ENCODE data around the gene EFCAB6. TPM values are rescaled to one million over a fixed set of nuclear protein-coding genes. Genes with fewer than 3 reads are reported as not detected.

EFCAB6 gene
- total and polyA plus RNA-seq, 10 of the 15 experiments (the other 5 are each of a cell fraction or from before 2014, with no cell fraction given) = 0.05 to 0.42 (median 0.19) TPM

- H3K4me3 ChIP-seq = no peak overlapping the region
- in situ Hi-C loops (cut with MboI) (no loop called here), intact Hi-C loops (cut with micrococcal nuclease; ENCODE audit: unreplicated experiment) (no loop called here)
- CTCF ChIA-PET = interaction anchor here (0.7 kb wide), 1 partner anchor 1426 kb away, joined by 3 read pairs; no protein-coding TSS in a partner anchor
- no peaks in the 10 kb centered on the region for H4K20me1 ChIP-seq (ENCODE audit: control insufficient read depth, insufficient read depth)
- H3K79me2 ChIP-seq (ENCODE audit: control insufficient read depth, insufficient read depth, low read length) = no peaks in the 10 kb centered on the region
- SMC1A ChIA-PET (ENCODE audit: uncharacterized antibody, unreplicated experiment) = no interaction called here
- TF ChIP-seq RFX5 (IDR thresholded peaks at IDR 0.05; ENCODE audit: low read depth, low read length) (no peak), SUZ12 (IDR thresholded peaks at IDR 0.05; ENCODE audit: unreplicated experiment) (no peak), ATF3 (IDR thresholded peaks at IDR 0.05; ENCODE audit: borderline replicate concordance, extremely low read depth, low read depth, low read length) (no peak), CUX1 (IDR thresholded peaks at IDR 0.05; ENCODE audit: insufficient replicate concordance, low read depth, low read length) (no peak), LARP7 (IDR thresholded peaks at IDR 0.05) (no peak), PAX5 (IDR thresholded peaks at IDR 0.05; ENCODE audit: borderline replicate concordance, low read depth, low read length) (no peak), STAT3 (IDR thresholded peaks at IDR 0.05; ENCODE audit: low read depth, low read length) (no peak), ZNF207 (IDR thresholded peaks at IDR 0.05; ENCODE audit: borderline replicate concordance) (no peak), YY1 (IDR thresholded peaks at IDR 0.05; ENCODE audit: low read depth, low read length) (no peak)
- TF ChIP-seq, protein P1, sequence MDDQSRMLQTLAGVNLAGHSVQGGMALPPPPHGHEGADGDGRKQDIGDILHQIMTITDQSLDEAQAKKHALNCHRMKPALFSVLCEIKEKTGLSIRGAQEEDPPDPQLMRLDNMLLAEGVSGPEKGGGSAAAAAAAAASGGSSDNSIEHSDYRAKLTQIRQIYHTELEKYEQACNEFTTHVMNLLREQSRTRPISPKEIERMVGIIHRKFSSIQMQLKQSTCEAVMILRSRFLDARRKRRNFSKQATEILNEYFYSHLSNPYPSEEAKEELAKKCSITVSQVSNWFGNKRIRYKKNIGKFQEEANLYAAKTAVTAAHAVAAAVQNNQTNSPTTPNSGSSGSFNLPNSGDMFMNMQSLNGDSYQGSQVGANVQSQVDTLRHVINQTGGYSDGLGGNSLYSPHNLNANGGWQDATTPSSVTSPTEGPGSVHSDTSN (IDR thresholded peaks at IDR 0.05; ENCODE audit: insufficient replicate concordance, low read depth, low read length) = no peak
- TF ChIP-seq, protein P2, sequence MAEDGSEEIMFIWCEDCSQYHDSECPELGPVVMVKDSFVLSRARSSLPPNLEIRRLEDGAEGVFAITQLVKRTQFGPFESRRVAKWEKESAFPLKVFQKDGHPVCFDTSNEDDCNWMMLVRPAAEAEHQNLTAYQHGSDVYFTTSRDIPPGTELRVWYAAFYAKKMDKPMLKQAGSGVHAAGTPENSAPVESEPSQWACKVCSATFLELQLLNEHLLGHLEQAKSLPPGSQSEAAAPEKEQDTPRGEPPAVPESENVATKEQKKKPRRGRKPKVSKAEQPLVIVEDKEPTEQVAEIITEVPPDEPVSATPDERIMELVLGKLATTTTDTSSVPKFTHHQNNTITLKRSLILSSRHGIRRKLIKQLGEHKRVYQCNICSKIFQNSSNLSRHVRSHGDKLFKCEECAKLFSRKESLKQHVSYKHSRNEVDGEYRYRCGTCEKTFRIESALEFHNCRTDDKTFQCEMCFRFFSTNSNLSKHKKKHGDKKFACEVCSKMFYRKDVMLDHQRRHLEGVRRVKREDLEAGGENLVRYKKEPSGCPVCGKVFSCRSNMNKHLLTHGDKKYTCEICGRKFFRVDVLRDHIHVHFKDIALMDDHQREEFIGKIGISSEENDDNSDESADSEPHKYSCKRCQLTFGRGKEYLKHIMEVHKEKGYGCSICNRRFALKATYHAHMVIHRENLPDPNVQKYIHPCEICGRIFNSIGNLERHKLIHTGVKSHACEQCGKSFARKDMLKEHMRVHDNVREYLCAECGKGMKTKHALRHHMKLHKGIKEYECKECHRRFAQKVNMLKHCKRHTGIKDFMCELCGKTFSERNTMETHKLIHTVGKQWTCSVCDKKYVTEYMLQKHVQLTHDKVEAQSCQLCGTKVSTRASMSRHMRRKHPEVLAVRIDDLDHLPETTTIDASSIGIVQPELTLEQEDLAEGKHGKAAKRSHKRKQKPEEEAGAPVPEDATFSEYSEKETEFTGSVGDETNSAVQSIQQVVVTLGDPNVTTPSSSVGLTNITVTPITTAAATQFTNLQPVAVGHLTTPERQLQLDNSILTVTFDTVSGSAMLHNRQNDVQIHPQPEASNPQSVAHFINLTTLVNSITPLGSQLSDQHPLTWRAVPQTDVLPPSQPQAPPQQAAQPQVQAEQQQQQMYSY (CRISPR knock-in tag; IDR thresholded peaks at IDR 0.05) = no peak
- TF ChIP-seq, protein P3, sequence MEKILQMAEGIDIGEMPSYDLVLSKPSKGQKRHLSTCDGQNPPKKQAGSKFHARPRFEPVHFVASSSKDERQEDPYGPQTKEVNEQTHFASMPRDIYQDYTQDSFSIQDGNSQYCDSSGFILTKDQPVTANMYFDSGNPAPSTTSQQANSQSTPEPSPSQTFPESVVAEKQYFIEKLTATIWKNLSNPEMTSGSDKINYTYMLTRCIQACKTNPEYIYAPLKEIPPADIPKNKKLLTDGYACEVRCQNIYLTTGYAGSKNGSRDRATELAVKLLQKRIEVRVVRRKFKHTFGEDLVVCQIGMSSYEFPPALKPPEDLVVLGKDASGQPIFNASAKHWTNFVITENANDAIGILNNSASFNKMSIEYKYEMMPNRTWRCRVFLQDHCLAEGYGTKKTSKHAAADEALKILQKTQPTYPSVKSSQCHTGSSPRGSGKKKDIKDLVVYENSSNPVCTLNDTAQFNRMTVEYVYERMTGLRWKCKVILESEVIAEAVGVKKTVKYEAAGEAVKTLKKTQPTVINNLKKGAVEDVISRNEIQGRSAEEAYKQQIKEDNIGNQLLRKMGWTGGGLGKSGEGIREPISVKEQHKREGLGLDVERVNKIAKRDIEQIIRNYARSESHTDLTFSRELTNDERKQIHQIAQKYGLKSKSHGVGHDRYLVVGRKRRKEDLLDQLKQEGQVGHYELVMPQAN (conservative IDR thresholded peaks at IDR 0.05) = no peak
- no peaks in the 10 kb centered on the region for H3K36me3 ChIP-seq (ENCODE audit: control insufficient read depth in 2 of 2, insufficient read depth in 2 of 2, low read length in 1 of 2)
- FAIRE-seq (no peak), ATAC-seq (no peak), DNase-seq (ENCODE audit: low read depth, low spot score) (no peak)
- 3% methylated on average over 2 of the region's 2 CpGs for WGBS (ENCODE audit: insufficient coverage, insufficient replicate concordance, low lambda C conversion rate, missing lambda C conversion rate)
- no TSS peak for BruUV-seq (replicated peaks)
- no peak overlapping the region for H3K4me2 ChIP-seq (ENCODE audit: control insufficient read depth, insufficient read depth)
- H2AFZ ChIP-seq (ENCODE audit: control insufficient read depth, low read depth, low read length) = no peak overlapping the region
- POLR2A ChIA-PET = no interaction called here
- H3K9me3 ChIP-seq (replicated peaks; ENCODE audit: control insufficient read depth, insufficient read depth, low read length) = no peaks in the 10 kb centered on the region; the same call in 2 of the 3 replicates
- H3K9ac ChIP-seq (ENCODE audit: control insufficient read depth, insufficient read depth, low read length) = no peak overlapping the region
- RAD21 ChIA-PET (ENCODE audit: unreplicated experiment) = no interaction called here
- H3K27me3 ChIP-seq (replicated peaks in 1 of 2; ENCODE audit: control insufficient read depth in 2 of 2, insufficient read depth in 2 of 2, low read length in 1 of 2) = no peaks in the 10 kb centered on the region
- H3K27ac ChIP-seq (ENCODE audit: control insufficient read depth, insufficient read depth) = no peak overlapping the region
- H3K4me1 ChIP-seq (ENCODE audit: control insufficient read depth, insufficient read depth, low read length) = no peaks in the 10 kb centered on the region
These were observed 108.1 kb downstream of the EFCAB6 start for GRCh38 chr22:43704051-43704450.

All from GM12878 (cell line).